ENCODE measurements around the gene GATA2.

GRCh38 chr3:128473737-128474136 lies 19.3 kb downstream of the GATA2 start:
- TF ChIP-seq CTCF (IDR thresholded peaks at IDR 0.05) (no peak), EZH2 (IDR thresholded peaks at IDR 0.05; ENCODE audit: borderline replicate concordance, insufficient read depth, low read depth, low read length, poor library complexity, severe bottlenecking) (no peak)

Measured in B cell (primary cell).